Mucosa of descending colon (tissue), 3 donors: ENCODE measurements around the gene VPS54. TPM values are rescaled to one million over a fixed set of nuclear protein-coding genes. Genes with fewer than 3 reads are reported as not detected.

Source experiments
- ATAC-seq: fragments of 200-7000 bp; cut with Tn5 transposase; one replicate; pipeline ENCODE4 v1.9.1; 2020; ENCODE audit warnings: mild to moderate bottlenecking, moderate library complexity
- DNase-seq, 3 donors: peaks; one replicate each; pipeline ENCODE4 v3.0.0-alpha.2; 2020
- H3K36me3 ChIP-seq: fragments of 200-600 bp; one replicate; pipeline ENCODE4 v1.8.0; 2021; ENCODE audit warnings: low read depth, mild to moderate bottlenecking
- H3K4me1 ChIP-seq: fragments of 200-600 bp; one replicate; pipeline ENCODE4 v1.8.0; 2021; ENCODE audit warnings: low read depth, mild to moderate bottlenecking
- H3K4me3 ChIP-seq: fragments of 200-600 bp; one replicate; pipeline ENCODE4 v1.8.0; 2021; ENCODE audit warnings: mild to moderate bottlenecking
- H3K9me3 ChIP-seq: fragments of 200-600 bp; one replicate; pipeline ENCODE4 v1.8.0; 2021; ENCODE audit warnings: mild to moderate bottlenecking
- intact Hi-C, 2 donors: fragments of 100-400 bp; cut with DNase I in 1 of 2; cut with micrococcal nuclease in 1 of 2; formaldehyde crosslinking; loops; one replicate each; pipeline versions ENCODE4 v1.11.0 to v1.11.1; 2022; cut with DNase I, micrococcal nuclease
- total RNA-seq, 3 donors: library from RNA; stranded (reverse); fragmentation: NEBNext Ultra II Directional in 2 of 3; extraction: Animal tissue kit (Norgen Biotek cat#: 25700) in 2 of 3; gene quantifications; one replicate each; pipeline versions ENCODE4 v1.2.1 to v1.2.4, GENCODE V29; 2021 to 2023
- TF ChIP-seq, protein P1 (sequence below): fragments of 200-600 bp; IDR thresholded peaks from one replicate; pipeline ENCODE4 v1.8.0; 2022; ENCODE audit warnings: antibody characterized with exemption, mild to moderate bottlenecking
- donor health status: DM: no; HTN: no; CAD: no; lungs with moderate emphysema.
- donor health status: DM: no; HTN: no; CAD: no.
- donor health status: DM: no; HTN: yes; CAD: no.

VPS54 gene
- total RNA-seq, 3 donors from 2014 or later = 18.1 to 25.7 (median 21.9) TPM

DNA sequence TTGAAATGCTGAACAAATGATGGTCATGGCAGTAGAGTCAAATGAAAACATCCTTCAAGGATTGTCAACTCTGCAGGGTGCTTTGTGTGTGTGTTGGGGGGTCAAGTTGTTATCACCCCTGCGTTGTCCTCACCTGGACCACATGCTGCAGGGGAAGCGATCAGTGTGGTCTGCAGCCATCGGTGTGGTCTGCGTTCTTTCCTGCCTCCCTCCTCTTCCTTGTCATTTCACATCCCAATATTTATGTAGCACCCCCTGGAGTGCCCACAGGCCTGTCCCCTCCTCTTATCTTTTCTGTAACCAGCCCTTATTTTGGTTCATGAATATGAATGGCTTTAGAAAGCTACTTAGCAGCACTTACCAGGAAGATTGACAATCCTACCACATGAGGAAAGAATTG is 138.6 kb downstream of the VPS54 start:
- DNase-seq = no peak
- intact Hi-C loops = no loop called here
- Histone ChIP-seq H3K4me3 (no peak overlapping the region), H3K4me1 (no peaks in the 10 kb centered on the region), H3K36me3 (no peaks in the 10 kb centered on the region), H3K9me3 (no peaks in the 10 kb centered on the region)
- TF ChIP-seq, protein P1, sequence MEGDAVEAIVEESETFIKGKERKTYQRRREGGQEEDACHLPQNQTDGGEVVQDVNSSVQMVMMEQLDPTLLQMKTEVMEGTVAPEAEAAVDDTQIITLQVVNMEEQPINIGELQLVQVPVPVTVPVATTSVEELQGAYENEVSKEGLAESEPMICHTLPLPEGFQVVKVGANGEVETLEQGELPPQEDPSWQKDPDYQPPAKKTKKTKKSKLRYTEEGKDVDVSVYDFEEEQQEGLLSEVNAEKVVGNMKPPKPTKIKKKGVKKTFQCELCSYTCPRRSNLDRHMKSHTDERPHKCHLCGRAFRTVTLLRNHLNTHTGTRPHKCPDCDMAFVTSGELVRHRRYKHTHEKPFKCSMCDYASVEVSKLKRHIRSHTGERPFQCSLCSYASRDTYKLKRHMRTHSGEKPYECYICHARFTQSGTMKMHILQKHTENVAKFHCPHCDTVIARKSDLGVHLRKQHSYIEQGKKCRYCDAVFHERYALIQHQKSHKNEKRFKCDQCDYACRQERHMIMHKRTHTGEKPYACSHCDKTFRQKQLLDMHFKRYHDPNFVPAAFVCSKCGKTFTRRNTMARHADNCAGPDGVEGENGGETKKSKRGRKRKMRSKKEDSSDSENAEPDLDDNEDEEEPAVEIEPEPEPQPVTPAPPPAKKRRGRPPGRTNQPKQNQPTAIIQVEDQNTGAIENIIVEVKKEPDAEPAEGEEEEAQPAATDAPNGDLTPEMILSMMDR = no peak
- ATAC-seq = no peak

DNA sequence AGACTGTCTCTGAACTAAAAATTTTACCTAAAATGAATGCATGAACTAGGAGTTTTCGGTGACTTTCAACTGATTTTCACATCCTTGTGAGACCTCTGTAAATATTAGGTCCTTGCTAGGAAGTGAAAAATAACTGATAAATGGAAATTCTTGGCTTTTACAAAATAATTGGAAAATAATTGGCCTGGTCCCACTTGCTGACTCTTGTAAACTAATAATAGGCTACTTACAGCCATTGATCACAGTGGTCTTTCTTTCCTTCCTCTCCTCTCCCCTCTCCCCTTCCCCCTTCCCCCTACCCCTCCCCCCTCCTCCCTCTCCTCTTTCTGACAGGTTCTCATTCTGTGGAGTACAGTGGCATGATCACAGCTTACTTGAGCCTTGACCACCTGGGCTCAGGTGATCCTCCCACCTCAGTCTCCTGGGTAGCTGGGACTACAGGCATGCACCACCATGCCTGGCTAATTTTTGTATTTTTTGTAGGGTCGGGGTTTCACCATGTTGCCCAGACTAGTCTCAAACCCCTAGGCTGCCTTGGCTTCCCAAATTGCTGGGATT is 139.3 kb downstream of the VPS54 start:
- TF ChIP-seq, protein P1 = no peak
- ATAC-seq (no peak), DNase-seq (no peak)
- intact Hi-C loops = no loop called here
- H3K9me3 ChIP-seq = no peaks in the 10 kb centered on the region
- H3K4me1 ChIP-seq = no peaks in the 10 kb centered on the region
- no peak overlapping the region for H3K4me3 ChIP-seq
- H3K36me3 ChIP-seq = no peaks in the 10 kb centered on the region

DNA sequence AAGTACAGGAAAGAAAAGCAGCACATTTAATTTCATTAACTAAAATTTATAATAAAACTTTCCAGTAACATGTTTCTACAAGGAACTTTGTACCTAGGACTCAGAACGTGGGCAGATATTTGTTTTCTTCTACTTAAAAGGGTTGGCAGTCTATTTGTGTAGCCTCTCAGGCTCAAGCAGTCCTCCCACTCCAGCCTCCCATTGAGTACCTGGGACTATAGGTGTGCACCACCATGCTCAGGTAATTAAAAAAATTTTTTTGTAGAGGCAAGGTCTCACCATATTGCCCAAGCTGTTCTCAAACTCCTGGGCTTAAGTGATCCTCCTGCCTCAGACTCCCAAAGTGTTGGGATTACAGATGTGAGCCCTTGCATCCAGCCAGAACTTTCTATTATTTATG is 140.7 kb downstream of the VPS54 start:
- TF ChIP-seq, protein P1 = no peak
- Histone ChIP-seq H3K4me1 (no peaks in the 10 kb centered on the region), H3K36me3 (no peaks in the 10 kb centered on the region), H3K9me3 (no peaks in the 10 kb centered on the region), H3K4me3 (no peak overlapping the region)
- intact Hi-C loops = no loop called here
- DNase-seq = no peak
- no peak for ATAC-seq

DNA sequence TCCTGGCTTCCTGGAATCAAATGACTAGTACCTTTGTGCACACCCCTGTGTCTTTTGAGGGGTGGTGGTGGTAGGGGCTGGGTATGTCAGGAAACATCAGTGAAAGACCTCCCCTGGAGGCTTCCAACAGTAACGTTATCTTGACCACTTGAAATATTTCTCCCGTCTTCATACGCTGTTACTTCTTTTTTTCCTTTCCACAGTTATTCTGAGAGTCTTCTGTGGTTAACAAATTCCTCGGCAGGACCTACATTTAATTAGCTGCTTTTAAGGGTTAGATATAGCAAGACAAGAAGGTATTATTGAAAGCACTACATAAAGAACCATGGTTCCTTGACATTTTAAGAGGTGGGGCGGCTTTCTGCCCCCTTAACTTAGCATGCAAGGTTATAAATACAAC is 142.9 kb downstream of the VPS54 start:
- ATAC-seq (no peak), DNase-seq (no peak)
- Histone ChIP-seq H3K4me3 (no peak overlapping the region), H3K4me1 (no peaks in the 10 kb centered on the region), H3K36me3 (no peaks in the 10 kb centered on the region), H3K9me3 (no peaks in the 10 kb centered on the region)
- intact Hi-C loops = no loop called here
- TF ChIP-seq, protein P1 = no peak

DNA sequence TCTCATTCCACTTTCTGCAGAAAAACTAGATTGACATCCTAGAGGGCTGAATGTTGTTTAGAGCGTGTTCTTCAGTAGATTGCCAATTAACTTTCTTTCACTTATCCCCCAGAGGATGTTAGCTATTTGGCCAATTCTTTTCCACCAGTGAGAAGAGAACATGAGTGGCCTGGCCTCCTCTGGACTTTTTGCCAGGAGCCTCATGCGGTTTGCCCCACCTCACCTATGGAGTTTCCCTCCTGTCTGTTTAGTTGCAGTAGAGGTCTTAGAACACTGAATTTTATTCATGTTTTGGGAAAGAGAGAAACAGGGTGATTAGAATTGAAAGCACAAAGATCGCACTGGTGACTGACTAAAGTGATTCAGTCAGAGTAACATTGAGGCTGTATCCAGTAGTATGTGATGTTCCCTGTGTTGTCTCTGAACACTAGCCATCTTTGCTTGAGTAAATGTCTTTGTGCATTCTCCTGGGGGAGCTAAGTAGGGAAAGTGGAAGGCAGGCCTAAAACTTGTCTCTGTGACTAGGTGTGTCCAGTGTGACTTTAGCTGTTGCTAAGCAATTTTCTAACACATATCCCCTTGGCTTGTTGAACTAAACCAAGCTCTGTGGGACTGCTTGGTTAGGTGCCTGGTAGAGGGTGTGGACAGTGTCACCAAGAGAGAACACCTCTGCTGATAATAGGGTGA is 143.5 kb downstream of the VPS54 start:
- Histone ChIP-seq H3K4me1 (no peaks in the 10 kb centered on the region), H3K4me3 (no peak overlapping the region), H3K36me3 (no peaks in the 10 kb centered on the region), H3K9me3 (no peaks in the 10 kb centered on the region)
- TF ChIP-seq, protein P1 = no peak
- no peak for DNase-seq
- intact Hi-C loops = no loop called here
- ATAC-seq = peak; percentile 60
